Gastrocnemius medialis (tissue), 4 donors: Measurements from ENCODE around the gene MYL5. TPM values are rescaled to one million over a fixed set of nuclear protein-coding genes. Genes with fewer than 3 reads are reported as not detected.
A peak's percentile ranks its signal among the peaks of the same experiment; 100 is the strongest.
"Not testable (repeated sequence)": the region's sequence is repeated elsewhere in the genome, so short reads cannot be mapped to it uniquely, and the experiment has no call there.

ENCODE experiments used
- ATAC-seq, 2 donors: fragments of 150-250 bp; one replicate each; pipeline ENCODE4 v1.9.1; 2016
- DNase-seq, 2 donors: peaks; one replicate each; pipeline ENCODE4 v3.0.0-alpha.2; 2019
- H3K27ac ChIP-seq, 4 donors: fragments of 200-600 bp; sonication (generic); 1 replicate in 1 of 4; 2 replicates in 3 of 4; pipeline ENCODE4 v1.5.1; 2016 to 2018; ENCODE audit warnings: mild to moderate bottlenecking in 2 of 4, moderate library complexity in 1 of 4
- H3K27me3 ChIP-seq, 3 donors: fragments of 200-600 bp; sonication (generic) in 2 of 3; 1 replicate in 1 of 3; 2 replicates in 2 of 3; pipeline versions ENCODE4 v1.5.1 to v1.6.0; 2016 to 2019; ENCODE audit warnings: mild to moderate bottlenecking in 1 of 3, moderate library complexity in 1 of 3
- H3K36me3 ChIP-seq, 2 donors: fragments of 200-600 bp; sonication (generic) in 1 of 2; one replicate each; pipeline ENCODE4 v1.5.1; 2017 to 2018
- H3K4me1 ChIP-seq, 2 donors: fragments of 200-600 bp; sonication (generic) in 1 of 2; one replicate each; pipeline ENCODE4 v1.5.1; 2016 to 2017; ENCODE audit warnings: mild to moderate bottlenecking in 2 of 2
- H3K4me3 ChIP-seq, 4 donors: fragments of 200-600 bp; sonication (generic) in 3 of 4; 1 replicate in 1 of 4; 2 replicates in 3 of 4; pipeline ENCODE4 v1.5.1; 2016 to 2019; ENCODE audit warnings: mild to moderate bottlenecking in 2 of 4
- H3K9me3 ChIP-seq, 3 donors: fragments of 200-600 bp; sonication (generic) in 2 of 3; 1 replicate in 1 of 3; 2 replicates in 2 of 3; pipeline ENCODE4 v1.5.1; 2016 to 2019
- CTCF ChIP-seq, 5 experiments: fragments of 450-650 bp in 3 of 5; fragments of 200-600 bp in 2 of 5; sonication (generic) in 2 of 5; IDR thresholded peaks in 4 of 5; conservative IDR thresholded peaks in 1 of 5; 1 replicate in 4 of 5; 2 replicates in 1 of 5; pipeline ENCODE4 v1.5.1; 2016 to 2019; ENCODE audit warnings: antibody characterized with exemption in 5 of 5, mild to moderate bottlenecking in 3 of 5, moderate library complexity in 3 of 5
- POLR2A ChIP-seq, 2 donors: fragments of 450-650 bp; IDR thresholded peaks; one replicate each; pipeline ENCODE4 v1.6.1; 2017; ENCODE audit warnings: antibody characterized with exemption in 2 of 2, mild to moderate bottlenecking in 2 of 2, moderate library complexity in 2 of 2
- in situ Hi-C, 4 donors: fragments of 200-750 bp; cut with MboI; loops; one replicate each; pipeline versions ENCODE4 v1.15.0 to v1.8.0; 2017; ENCODE audit warnings: low sequenced_read_pairs in 4 of 4
- intact Hi-C: fragments of 100-400 bp; cut with DNase I; formaldehyde crosslinking; loops from one replicate; pipeline ENCODE4 v1.15.1; 2023; ENCODE audit warnings: low total_unique reads
- total RNA-seq, 4 donors: library from RNA; depleted of rRNA; stranded (reverse); fragments of >200 nt; gene quantifications; one replicate each; pipeline versions ENCODE4 v1.1.0 to v1.2.3, GENCODE V29; 2016

The MYL5 gene
- total RNA-seq, 4 donors from 2014 or later: 1.3 to 20.3 (median 3.6) TPM

GRCh38 chr4:688854-689681 lies 14.7 kb downstream of the MYL5 start, which contains the start of gene SLC49A3:
Gene SLC49A3, minus strand, starts transcription at chr4:689151. Its CDS starts 24 bp downstream, at chr4:689127.
- H3K36me3 ChIP-seq: no peaks in the 10 kb centered on the region
- DNase-seq (no peak), ATAC-seq (no peak)
- intact Hi-C loops: loop anchor here (2.0 to 10.0 kb wide), 3 partner anchors 16 to 486 kb away; partner anchors contain the start of genes GAK, PCGF3, SPON2 and TMEM175
- peak within 1 kb of the TSS; percentile 79 to 93 (median 92) for H3K27ac ChIP-seq
- TF ChIP-seq CTCF (IDR thresholded peaks at IDR 0.05 in 4 of 5, conservative IDR thresholded peaks at IDR 0.05 in 1 of 5) (no peak), POLR2A (IDR thresholded peaks at IDR 0.05) (no peak)
- peaks cover 16 to 22% of the 10 kb centered on the region in 2 donors for H3K4me1 ChIP-seq
- no peaks in the 10 kb centered on the region for H3K27me3 ChIP-seq
- in situ Hi-C loops: no loop called here
- H3K4me3 ChIP-seq: peak within 1 kb of the TSS; percentile 48 to 74 (median 54)
- H3K9me3 ChIP-seq: no peaks in the 10 kb centered on the region

GRCh38 chr4:689723-690122 lies 15.4 kb downstream of the MYL5 start:
- Histone ChIP-seq H3K9me3 (no peaks in the 10 kb centered on the region), H3K27ac (peak overlapping the region; percentile 79 to 93 (median 92)), H3K4me1 (peaks cover 16 to 22% of the 10 kb centered on the region in 2 donors), H3K36me3 (no peaks in the 10 kb centered on the region), H3K27me3 (peaks cover 0 to 3% (median 0%) of the 10 kb centered on the region in 3 donors), H3K4me3 (peak overlapping the region; percentile 48 to 74 (median 54))
- no peak for TF ChIP-seq CTCF (IDR thresholded peaks at IDR 0.05 in 4 of 5, conservative IDR thresholded peaks at IDR 0.05 in 1 of 5)
- no peak for TF ChIP-seq POLR2A (IDR thresholded peaks at IDR 0.05)
- DNase-seq (no peak), ATAC-seq (no peak)
- in situ Hi-C loops (no loop called here), intact Hi-C loops (loop anchor here (2.0 to 10.0 kb wide), 3 partner anchors 15 to 485 kb away; partner anchors contain the start of genes GAK, PCGF3, SPON2 and TMEM175)

- Histone ChIP-seq H3K27ac (no peak overlapping the region), H3K4me1 (peaks cover 5 to 10% of the 10 kb centered on the region in 2 donors), H3K36me3 (no peaks in the 10 kb centered on the region), H3K9me3 (no peaks in the 10 kb centered on the region), H3K4me3 (no peak overlapping the region), H3K27me3 (peaks cover 0 to 10% (median 3%) of the 10 kb centered on the region in 3 donors)
- in situ Hi-C loops: no loop called here
- no peak for DNase-seq
- TF ChIP-seq CTCF (IDR thresholded peaks at IDR 0.05 in 4 of 5, conservative IDR thresholded peaks at IDR 0.05 in 1 of 5) (no peak), POLR2A (IDR thresholded peaks at IDR 0.05) (no peak)
- intact Hi-C loops: no loop called here
- no peak for ATAC-seq
Observed at GRCh38 chr4:692771-693554, 18.6 kb downstream of the MYL5 start.

GRCh38 chr4:694341-694940 lies 20.1 kb downstream of the MYL5 start:
- H3K4me3 ChIP-seq, in situ Hi-C loops: not testable (repeated sequence)

More at GRCh38 chr4:694341-694940, 20.1 kb downstream of the MYL5 start:
- H3K9me3 ChIP-seq, ATAC-seq, intact Hi-C loops, H3K4me1 ChIP-seq, H3K36me3 ChIP-seq, DNase-seq, H3K27ac ChIP-seq: not testable (repeated sequence)
- peaks cover 0 to 10% (median 3%) of the 10 kb centered on the region in 3 donors for H3K27me3 ChIP-seq
